ENCODE measurements around the gene FSTL3. TPM values are rescaled to one million over a fixed set of nuclear protein-coding genes. Genes with fewer than 3 reads are reported as not detected.
"Not testable (repeated sequence)": the region's sequence is repeated elsewhere in the genome, so short reads cannot be mapped to it uniquely, and the experiment has no call there.

The FSTL3 gene
- total and polyA plus RNA-seq, 4 donors: 40.6 to 134 (median 98.1) TPM

GRCh38 chr19:663682-664117, 12.5 kb upstream of the FSTL3 start:
- intact Hi-C loops (cut with DNase I): loop anchor here in 1 of 2 donors (1.0 to 10.0 kb wide), 4 partner anchors 17 to 261 kb away; partner anchors contain the start of genes ARID3A and PTBP1
- WGBS, 2 donors: 64 to 65% methylated on average over 16 to 18 of the region's 18 CpGs
- no peaks in the 10 kb centered on the region for H3K4me1 ChIP-seq (ENCODE audit: control insufficient read depth in 1 of 2, insufficient read depth in 2 of 2, low read length in 2 of 2)

GRCh38 chr19:664913-665443, 11.2 kb upstream of the FSTL3 start:
- intact Hi-C loops (cut with DNase I): loop anchor here (1.0 to 10.0 kb wide), 4 partner anchors 69 to 260 kb away; partner anchors contain the start of genes ARID3A (in 1 of the 2) and PTBP1 (in 1 of the 2)
- Histone ChIP-seq H3K4me1 (ENCODE audit: control insufficient read depth in 1 of 2, insufficient read depth in 2 of 2, low read length in 2 of 2) (no peaks in the 10 kb centered on the region), H3K9me3 (ENCODE audit: control insufficient read depth, low read length) (no peaks in the 10 kb centered on the region), H3K36me3 (ENCODE audit: control insufficient read depth in 1 of 2, insufficient read depth in 2 of 2, low read length in 1 of 2) (no peaks in the 10 kb centered on the region), H3K27me3 (ENCODE audit: control insufficient read depth in 1 of 2, insufficient read depth in 2 of 2, low read length in 1 of 2) (no peaks in the 10 kb centered on the region), H3K4me3 (ENCODE audit: low read length in 2 of 2) (no peak overlapping the region), H3K27ac (ENCODE audit: low read depth in 1 of 2, low read length in 2 of 2) (no peak overlapping the region)
- 3 to 4% methylated on average over 24 of the region's 24 CpGs for WGBS, 2 donors
- peak; percentile 84 for ATAC-seq (ENCODE audit: low FRiP score)
- DNase-seq: peak; percentile 88 to 94

More at GRCh38 chr19:663682-664117, 12.5 kb upstream of the FSTL3 start:
- H3K9me3 ChIP-seq (ENCODE audit: control insufficient read depth, low read length): no peaks in the 10 kb centered on the region
- ATAC-seq (ENCODE audit: low FRiP score) (peak; percentile 4), DNase-seq (no peak)
- no peaks in the 10 kb centered on the region for H3K27me3 ChIP-seq (ENCODE audit: control insufficient read depth in 1 of 2, insufficient read depth in 2 of 2, low read length in 1 of 2)
- no peaks in the 10 kb centered on the region for H3K36me3 ChIP-seq (ENCODE audit: control insufficient read depth in 1 of 2, insufficient read depth in 2 of 2, low read length in 1 of 2)
- peak overlapping the region in 1 of 2 donors; percentile 32 for H3K4me3 ChIP-seq (ENCODE audit: low read length in 2 of 2)
- H3K27ac ChIP-seq (ENCODE audit: low read depth in 1 of 2, low read length in 2 of 2): peak overlapping the region in 1 of 2 donors; percentile 65

GRCh38 chr19:666985-667573, 9.1 kb upstream of the FSTL3 start:
- DNase-seq; ATAC-seq (ENCODE audit: low FRiP score); H3K9me3 ChIP-seq (ENCODE audit: control insufficient read depth, low read length); H3K4me1 ChIP-seq (ENCODE audit: control insufficient read depth in 1 of 2, insufficient read depth in 2 of 2, low read length in 2 of 2); H3K27ac ChIP-seq (ENCODE audit: low read depth in 1 of 2, low read length in 2 of 2); H3K27me3 ChIP-seq (ENCODE audit: control insufficient read depth in 1 of 2, insufficient read depth in 2 of 2, low read length in 1 of 2); H3K36me3 ChIP-seq (ENCODE audit: control insufficient read depth in 1 of 2, insufficient read depth in 2 of 2, low read length in 1 of 2); H3K4me3 ChIP-seq (ENCODE audit: low read length in 2 of 2): not testable (repeated sequence)
- intact Hi-C loops (cut with DNase I): loop anchor here (5.0 to 10.0 kb wide), 2 partner anchors 255 to 258 kb away; partner anchors contain the start of gene ARID3A (in 1 of the 2)
- WGBS, 2 donors: 92 to 94% methylated on average over 28 to 38 of the region's 38 CpGs

- H3K27me3 ChIP-seq (ENCODE audit: control insufficient read depth in 1 of 2, insufficient read depth in 2 of 2, low read length in 1 of 2); H3K27ac ChIP-seq (ENCODE audit: low read depth in 1 of 2, low read length in 2 of 2); H3K4me3 ChIP-seq (ENCODE audit: low read length in 2 of 2); DNase-seq; H3K36me3 ChIP-seq (ENCODE audit: control insufficient read depth in 1 of 2, insufficient read depth in 2 of 2, low read length in 1 of 2); H3K9me3 ChIP-seq (ENCODE audit: control insufficient read depth, low read length); ATAC-seq (ENCODE audit: low FRiP score); H3K4me1 ChIP-seq (ENCODE audit: control insufficient read depth in 1 of 2, insufficient read depth in 2 of 2, low read length in 2 of 2): not testable (repeated sequence)
- 38 to 40% methylated on average over 12 of the region's 12 CpGs for WGBS, 2 donors
- intact Hi-C loops (cut with DNase I): loop anchor here (5.0 to 10.0 kb wide), 2 partner anchors 253 to 256 kb away; partner anchors contain the start of gene ARID3A (in 1 of the 2)
Measured at GRCh38 chr19:668675-669434, 7.3 kb upstream of the FSTL3 start.

GRCh38 chr19:670609-671075, 5.5 kb upstream of the FSTL3 start:
- H3K27me3 ChIP-seq (ENCODE audit: control insufficient read depth in 1 of 2, insufficient read depth in 2 of 2, low read length in 1 of 2): no peaks in the 10 kb centered on the region
- WGBS, 2 donors: 85 to 87% methylated on average over 9 of the region's 9 CpGs
- DNase-seq: no peak
- intact Hi-C loops (cut with DNase I): no loop called here
- H3K4me3 ChIP-seq (ENCODE audit: low read length in 2 of 2): no peak overlapping the region
- H3K4me1 ChIP-seq (ENCODE audit: control insufficient read depth in 1 of 2, insufficient read depth in 2 of 2, low read length in 2 of 2): no peaks in the 10 kb centered on the region
- no peak overlapping the region for H3K27ac ChIP-seq (ENCODE audit: low read depth in 1 of 2, low read length in 2 of 2)
- ATAC-seq (ENCODE audit: low FRiP score): no peak
- no peaks in the 10 kb centered on the region for H3K9me3 ChIP-seq (ENCODE audit: control insufficient read depth, low read length)
- no peaks in the 10 kb centered on the region for H3K36me3 ChIP-seq (ENCODE audit: control insufficient read depth in 1 of 2, insufficient read depth in 2 of 2, low read length in 1 of 2)

GRCh38 chr19:674282-675151, 1.7 kb upstream of the FSTL3 start:
- Histone ChIP-seq H3K27ac (ENCODE audit: low read depth in 1 of 2, low read length in 2 of 2) (no peak overlapping the region), H3K4me1 (ENCODE audit: control insufficient read depth in 1 of 2, insufficient read depth in 2 of 2, low read length in 2 of 2) (no peaks in the 10 kb centered on the region), H3K9me3 (ENCODE audit: control insufficient read depth, low read length) (no peaks in the 10 kb centered on the region), H3K4me3 (ENCODE audit: low read length in 2 of 2) (no peak overlapping the region), H3K27me3 (ENCODE audit: control insufficient read depth in 1 of 2, insufficient read depth in 2 of 2, low read length in 1 of 2) (no peaks in the 10 kb centered on the region), H3K36me3 (ENCODE audit: control insufficient read depth in 1 of 2, insufficient read depth in 2 of 2, low read length in 1 of 2) (no peaks in the 10 kb centered on the region)
- DNase-seq (no peak), ATAC-seq (ENCODE audit: low FRiP score) (no peak)
- intact Hi-C loops (cut with DNase I): loop anchor here in 1 of 2 donors (5.0 kb wide), 1 partner anchor 123 kb away; the partner anchor contains the start of gene PTBP1
- 85 to 86% methylated on average over 38 of the region's 38 CpGs for WGBS, 2 donors

GRCh38 chr19:676007-676338, 219 bp upstream of the FSTL3 start:
- H3K9me3 ChIP-seq (ENCODE audit: control insufficient read depth, low read length): no peaks in the 10 kb centered on the region
- no peaks in the 10 kb centered on the region for H3K27me3 ChIP-seq (ENCODE audit: control insufficient read depth in 1 of 2, insufficient read depth in 2 of 2, low read length in 1 of 2)
- H3K4me3 ChIP-seq (ENCODE audit: low read length in 2 of 2): peak overlapping the region; percentile 70 to 73
- H3K27ac ChIP-seq (ENCODE audit: low read depth in 1 of 2, low read length in 2 of 2): no peak overlapping the region
- intact Hi-C loops (cut with DNase I): loop anchor here in 1 of 2 donors (5.0 kb wide), 1 partner anchor 121 kb away; the partner anchor contains the start of gene PTBP1
- 5 to 7% methylated on average over 23 to 31 of the region's 31 CpGs for WGBS, 2 donors
- no peaks in the 10 kb centered on the region for H3K36me3 ChIP-seq (ENCODE audit: control insufficient read depth in 1 of 2, insufficient read depth in 2 of 2, low read length in 1 of 2)
- ATAC-seq (ENCODE audit: low FRiP score) (no peak), DNase-seq (no peak)
- no peaks in the 10 kb centered on the region for H3K4me1 ChIP-seq (ENCODE audit: control insufficient read depth in 1 of 2, insufficient read depth in 2 of 2, low read length in 2 of 2)

GRCh38 chr19:677201-677600, 1.0 kb downstream of the FSTL3 start:
- Histone ChIP-seq H3K27me3 (ENCODE audit: control insufficient read depth in 1 of 2, insufficient read depth in 2 of 2, low read length in 1 of 2) (no peaks in the 10 kb centered on the region), H3K36me3 (ENCODE audit: control insufficient read depth in 1 of 2, insufficient read depth in 2 of 2, low read length in 1 of 2) (no peaks in the 10 kb centered on the region), H3K4me3 (ENCODE audit: low read length in 2 of 2) (peak overlapping the region; percentile 70 to 73), H3K9me3 (ENCODE audit: control insufficient read depth, low read length) (no peaks in the 10 kb centered on the region), H3K27ac (ENCODE audit: low read depth in 1 of 2, low read length in 2 of 2) (peak overlapping the region; percentile 7 to 81), H3K4me1 (ENCODE audit: control insufficient read depth in 1 of 2, insufficient read depth in 2 of 2, low read length in 2 of 2) (no peaks in the 10 kb centered on the region)
- ATAC-seq (ENCODE audit: low FRiP score): peak; percentile 42
- intact Hi-C loops (cut with DNase I): loop anchor here in 1 of 2 donors (5.0 kb wide), 1 partner anchor 120 kb away; the partner anchor contains the start of gene PTBP1
- DNase-seq: peak; percentile 91 to 95
- 0 to 1% methylated on average over 12 to 15 of the region's 15 CpGs for WGBS, 2 donors

Measured in aorta (tissue), 5 donors.